Activated CD4-positive, alpha-beta memory T cell treated with anti-CD3 and anti-CD28 coated beads, Interleukin-2, amount 10 ng/mL, durations not matched to agents 7 days and 5 days (primary cell): ENCODE data around the gene MSRB3. TPM values are rescaled to one million over a fixed set of nuclear protein-coding genes. Genes with fewer than 3 reads are reported as not detected.

Source experiments
- CTCF ChIA-PET: fragments of 350-600 bp; sonication (Branson Sonifier 250); formaldehyde crosslinking; loops from one replicate; lab custom pipeline; 2021; ENCODE audit warnings: antibody characterized with exemption, inconsistent platforms; lab: Charles Lee
- POLR2A ChIA-PET: fragments of 350-600 bp; sonication (Branson Sonifier 250); formaldehyde crosslinking; loops from one replicate; lab custom pipeline; 2021; ENCODE audit warnings: antibody characterized with exemption; lab: Charles Lee
- DNase-seq: peaks from one replicate; pipeline ENCODE4 v3.0.0-alpha.2; 2020
- H3K27ac Mint-ChIP-seq: one replicate; pipeline ENCODE4 v1.8.0; 2021; ENCODE audit warnings: mild to moderate bottlenecking, mixed read lengths
- H3K27me3 Mint-ChIP-seq: one replicate; pipeline ENCODE4 v1.8.0; 2021; ENCODE audit warnings: mixed read lengths
- H3K36me3 Mint-ChIP-seq: one replicate; pipeline ENCODE4 v1.8.0; 2021; ENCODE audit warnings: low read depth, mixed read lengths
- H3K4me1 Mint-ChIP-seq: one replicate; pipeline ENCODE4 v1.8.0; 2021; ENCODE audit warnings: mixed read lengths
- H3K4me3 Mint-ChIP-seq: one replicate; pipeline ENCODE4 v1.8.0; 2021; ENCODE audit warnings: mild to moderate bottlenecking, mixed read lengths
- H3K9me3 Mint-ChIP-seq: one replicate; pipeline ENCODE4 v1.8.0; 2021; ENCODE audit warnings: mixed read lengths
- total RNA-seq, 2 experiments: library from RNA; stranded (reverse); gene quantifications; one replicate each; pipeline ENCODE4 v1.2.3, GENCODE V29; 2021

The MSRB3 gene
- total RNA-seq, 2 experiments from 2014 or later: not detected

DNA sequence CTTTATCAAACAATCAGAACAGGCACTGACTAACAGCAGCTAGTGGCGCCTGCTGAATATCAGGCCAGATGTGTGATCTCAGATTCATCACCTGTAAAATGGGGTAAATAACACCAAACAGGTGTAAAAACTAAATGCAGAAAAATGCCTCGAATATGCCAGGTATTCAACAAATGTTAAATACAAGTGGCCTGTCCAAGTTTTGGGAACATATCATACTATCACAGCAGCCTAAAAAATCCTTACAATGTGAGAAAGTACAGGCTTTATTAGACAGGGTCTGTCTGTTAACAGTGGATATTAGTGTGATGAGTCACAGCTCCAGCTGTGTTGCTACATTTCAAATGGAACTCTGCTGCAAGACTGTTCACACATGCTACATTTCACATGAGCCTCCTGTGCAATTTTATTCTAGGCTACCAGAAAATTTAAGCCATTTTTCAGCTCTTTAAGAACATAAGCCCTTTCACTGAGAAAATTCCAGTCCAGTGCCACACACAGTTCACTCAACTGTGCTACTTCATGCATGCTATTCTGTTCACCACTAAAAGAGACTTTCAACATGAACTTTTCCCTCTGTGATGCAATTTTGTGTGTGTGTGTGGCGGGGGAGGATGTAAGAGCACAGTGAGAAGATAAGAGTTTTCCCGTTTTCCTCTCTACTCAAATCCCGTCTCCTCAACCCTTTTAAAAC, 56.7 kb downstream of the MSRB3 start:
- no peaks in the 10 kb centered on the region for H3K4me1 Mint-ChIP-seq
- no peaks in the 10 kb centered on the region for H3K9me3 Mint-ChIP-seq
- ChIA-PET CTCF (interaction anchor here (0.7 kb wide), 1 partner anchor 246 kb away, joined by 3 read pairs; no protein-coding TSS in a partner anchor), POLR2A (no interaction called here)
- H3K27ac Mint-ChIP-seq: no peak overlapping the region
- H3K27me3 Mint-ChIP-seq: peaks cover 7% of the 10 kb centered on the region
- no peak for DNase-seq
- H3K36me3 Mint-ChIP-seq: no peaks in the 10 kb centered on the region
- no peak overlapping the region for H3K4me3 Mint-ChIP-seq

DNA sequence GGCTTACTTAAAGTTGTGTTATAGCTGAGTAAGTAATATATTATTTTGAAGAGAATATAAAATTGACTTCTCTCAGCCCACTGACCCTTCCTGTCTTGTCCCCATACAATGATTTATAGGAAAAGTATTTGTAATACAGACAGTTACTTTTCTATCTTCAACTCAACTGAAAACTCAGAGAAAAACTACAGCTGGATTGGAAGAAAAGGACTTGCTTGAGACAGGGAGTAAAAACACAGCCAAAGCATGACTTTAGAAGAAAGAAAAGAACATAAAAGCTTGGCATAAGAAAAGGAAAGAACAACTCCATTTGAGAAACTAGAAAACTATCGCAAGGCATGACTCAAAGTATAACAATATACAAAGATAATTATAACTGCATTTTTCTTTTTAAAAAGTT, 57.5 kb downstream of the MSRB3 start:
- H3K4me3 Mint-ChIP-seq: no peak overlapping the region
- H3K27ac Mint-ChIP-seq: no peak overlapping the region
- peaks cover 5% of the 10 kb centered on the region for H3K27me3 Mint-ChIP-seq
- no peaks in the 10 kb centered on the region for H3K4me1 Mint-ChIP-seq
- ChIA-PET POLR2A (no interaction called here), CTCF (interaction anchor here (0.7 kb wide), 1 partner anchor 247 kb away, joined by 3 read pairs; no protein-coding TSS in a partner anchor)
- H3K36me3 Mint-ChIP-seq: no peaks in the 10 kb centered on the region
- no peak for DNase-seq
- H3K9me3 Mint-ChIP-seq: no peaks in the 10 kb centered on the region

DNA sequence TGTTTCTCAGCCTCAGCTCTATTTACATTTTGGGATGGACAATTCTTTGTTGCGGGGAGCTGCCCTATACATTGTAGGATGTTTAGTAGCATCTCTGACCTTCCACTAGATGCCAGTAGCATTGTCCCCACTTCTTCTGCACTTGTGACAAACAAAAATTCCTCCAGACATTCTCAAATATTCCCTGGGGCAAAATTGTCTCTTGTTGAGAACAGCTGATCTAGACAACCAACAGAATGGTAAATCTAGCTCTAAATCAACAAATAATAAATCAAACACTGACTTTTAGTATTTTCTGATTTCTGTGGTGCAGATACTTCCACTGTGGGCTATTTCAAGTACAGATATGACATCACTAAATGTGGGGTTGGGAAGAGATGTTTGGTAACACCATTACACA, 60.7 kb downstream of the MSRB3 start:
- Mint-ChIP-seq H3K27me3 (peaks cover 7% of the 10 kb centered on the region), H3K4me1 (no peaks in the 10 kb centered on the region), H3K36me3 (no peaks in the 10 kb centered on the region), H3K4me3 (no peak overlapping the region), H3K27ac (no peak overlapping the region), H3K9me3 (no peaks in the 10 kb centered on the region)
- ChIA-PET POLR2A (no interaction called here), CTCF (no interaction called here)
- no peak for DNase-seq

DNA sequence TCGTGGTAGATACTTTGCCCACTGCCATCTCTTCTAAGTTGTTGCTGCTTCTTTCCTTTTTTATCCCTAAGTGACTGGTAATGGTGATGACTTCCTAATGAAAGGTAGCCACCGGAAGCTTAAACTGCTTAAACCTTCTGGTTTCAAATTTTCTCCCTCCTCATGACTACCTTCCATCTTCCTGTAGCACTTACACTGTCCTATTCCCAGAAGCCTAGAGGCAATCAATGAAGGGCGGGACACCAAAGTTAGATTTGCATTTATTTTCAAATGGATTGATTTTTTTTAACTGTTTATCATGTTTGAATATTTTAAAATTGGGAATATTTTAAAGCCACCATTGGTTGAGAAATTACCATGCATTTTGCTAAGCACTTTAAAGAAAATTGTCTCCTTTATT, 64.7 kb downstream of the MSRB3 start:
- Mint-ChIP-seq H3K36me3 (no peaks in the 10 kb centered on the region), H3K4me1 (no peaks in the 10 kb centered on the region), H3K27me3 (peaks cover 5% of the 10 kb centered on the region), H3K9me3 (no peaks in the 10 kb centered on the region), H3K4me3 (no peak overlapping the region), H3K27ac (no peak overlapping the region)
- ChIA-PET CTCF (no interaction called here), POLR2A (no interaction called here)
- no peak for DNase-seq

DNA sequence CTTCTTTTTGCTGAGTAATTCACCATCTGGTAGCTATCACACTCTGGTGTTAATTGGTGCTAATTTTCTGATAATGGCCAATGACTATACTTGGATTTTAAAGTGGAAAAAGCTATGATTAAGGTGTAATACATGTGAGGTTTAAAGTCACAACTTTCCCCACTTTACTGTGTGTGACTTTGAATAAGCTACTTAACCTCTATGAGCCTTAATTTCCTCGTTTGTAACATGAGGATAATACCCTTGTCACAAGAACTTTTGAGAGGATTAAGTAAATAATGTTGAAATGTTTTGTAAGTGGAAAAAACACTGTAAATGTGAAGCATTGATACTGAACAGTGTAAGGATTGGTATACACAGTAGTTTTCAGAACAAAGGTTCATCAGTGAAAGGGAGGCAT, 65.3 kb downstream of the MSRB3 start:
- DNase-seq: no peak
- Mint-ChIP-seq H3K36me3 (no peaks in the 10 kb centered on the region), H3K27ac (no peak overlapping the region), H3K27me3 (peaks cover 5% of the 10 kb centered on the region), H3K4me1 (no peaks in the 10 kb centered on the region), H3K9me3 (no peaks in the 10 kb centered on the region), H3K4me3 (no peak overlapping the region)
- POLR2A ChIA-PET: no interaction called here
- CTCF ChIA-PET: no interaction called here

DNA sequence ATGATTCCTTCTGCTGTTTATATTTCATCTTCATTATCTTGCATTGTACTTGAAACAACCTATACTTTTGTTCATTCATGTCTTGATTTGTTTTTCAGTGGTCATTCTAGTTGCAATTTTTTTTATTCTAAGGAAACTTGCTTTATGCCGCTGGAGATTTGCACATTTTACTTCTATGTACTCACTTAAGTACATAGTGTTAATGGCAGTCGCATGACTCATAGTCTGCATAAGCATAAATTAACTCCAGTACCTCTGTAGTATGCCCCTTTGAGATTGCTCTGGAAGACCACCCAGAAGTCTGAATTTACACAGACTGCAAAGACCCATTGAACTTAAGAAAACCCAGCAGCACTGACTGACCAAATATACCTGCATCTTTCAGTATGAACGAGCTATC, 77.0 kb downstream of the MSRB3 start:
- H3K36me3 Mint-ChIP-seq: no peaks in the 10 kb centered on the region
- POLR2A ChIA-PET: no interaction called here
- CTCF ChIA-PET: no interaction called here
- H3K4me3 Mint-ChIP-seq: no peak overlapping the region
- H3K27me3 Mint-ChIP-seq: no peaks in the 10 kb centered on the region
- no peak overlapping the region for H3K27ac Mint-ChIP-seq
- H3K9me3 Mint-ChIP-seq: no peaks in the 10 kb centered on the region
- no peaks in the 10 kb centered on the region for H3K4me1 Mint-ChIP-seq
- no peak for DNase-seq

DNA sequence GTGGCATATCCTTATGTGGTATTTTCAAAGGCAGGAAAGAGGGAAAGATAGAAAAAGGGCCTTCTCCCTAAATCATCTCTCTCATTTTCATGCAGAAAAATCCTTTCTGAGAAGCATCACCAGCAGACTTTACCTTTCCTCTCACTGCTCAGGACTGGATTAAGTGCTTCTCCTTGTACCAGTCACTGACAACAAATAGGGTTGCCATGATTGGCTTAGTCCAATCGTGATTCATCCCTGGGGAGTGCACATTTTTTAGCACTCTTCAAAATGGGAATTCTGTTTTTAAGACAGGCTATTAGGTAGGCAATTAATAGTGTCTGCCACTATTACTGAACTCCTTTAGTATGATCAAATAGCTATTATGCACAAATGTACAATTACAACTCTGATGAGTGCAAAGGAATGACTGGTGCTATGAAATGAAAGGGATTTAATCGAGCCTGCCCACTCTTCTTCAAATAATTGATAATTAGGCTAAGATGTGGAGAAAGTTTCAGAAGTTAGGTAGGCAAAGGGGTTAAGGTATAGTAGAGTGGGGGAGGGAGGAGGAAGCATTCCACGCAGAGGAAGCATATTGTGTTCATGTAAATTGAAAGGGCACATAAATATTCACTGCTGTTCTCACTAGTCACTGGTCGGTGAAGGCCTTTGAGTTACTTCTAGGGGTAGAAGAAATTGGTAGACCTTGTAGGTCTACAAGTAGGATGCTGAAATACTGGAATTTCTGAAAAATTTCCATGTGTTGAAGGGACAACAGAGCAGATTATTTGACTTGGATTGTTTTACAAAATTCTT, 84.0 kb downstream of the MSRB3 start:
- Mint-ChIP-seq H3K4me1 (no peaks in the 10 kb centered on the region), H3K27ac (no peak overlapping the region), H3K36me3 (no peaks in the 10 kb centered on the region), H3K4me3 (no peak overlapping the region), H3K9me3 (no peaks in the 10 kb centered on the region), H3K27me3 (no peaks in the 10 kb centered on the region)
- DNase-seq: no peak
- CTCF ChIA-PET: no interaction called here
- POLR2A ChIA-PET: no interaction called here

DNA sequence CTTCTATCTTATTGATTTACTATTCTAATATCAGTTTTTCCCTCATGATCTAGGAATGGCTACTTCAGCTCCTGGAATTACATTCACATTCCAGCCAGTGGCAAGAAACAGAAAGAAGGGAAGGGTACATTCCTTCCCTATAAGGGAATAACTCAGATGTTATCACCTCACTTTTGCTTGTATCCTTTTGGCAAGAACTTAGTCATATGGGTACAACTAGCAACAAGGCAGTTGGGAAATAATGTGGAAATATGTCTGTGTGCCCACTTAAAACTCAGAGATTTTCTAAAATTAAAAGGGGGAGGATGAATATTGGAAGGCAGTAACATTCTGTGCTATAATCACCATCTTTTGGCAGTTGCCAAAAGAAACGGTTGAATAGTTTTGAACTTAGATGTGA, 85.6 kb downstream of the MSRB3 start:
- H3K4me1 Mint-ChIP-seq: no peaks in the 10 kb centered on the region
- no peaks in the 10 kb centered on the region for H3K9me3 Mint-ChIP-seq
- DNase-seq: no peak
- no peak overlapping the region for H3K4me3 Mint-ChIP-seq
- H3K27me3 Mint-ChIP-seq: no peaks in the 10 kb centered on the region
- POLR2A ChIA-PET: no interaction called here
- H3K27ac Mint-ChIP-seq: no peak overlapping the region
- no peaks in the 10 kb centered on the region for H3K36me3 Mint-ChIP-seq
- CTCF ChIA-PET: no interaction called here

DNA sequence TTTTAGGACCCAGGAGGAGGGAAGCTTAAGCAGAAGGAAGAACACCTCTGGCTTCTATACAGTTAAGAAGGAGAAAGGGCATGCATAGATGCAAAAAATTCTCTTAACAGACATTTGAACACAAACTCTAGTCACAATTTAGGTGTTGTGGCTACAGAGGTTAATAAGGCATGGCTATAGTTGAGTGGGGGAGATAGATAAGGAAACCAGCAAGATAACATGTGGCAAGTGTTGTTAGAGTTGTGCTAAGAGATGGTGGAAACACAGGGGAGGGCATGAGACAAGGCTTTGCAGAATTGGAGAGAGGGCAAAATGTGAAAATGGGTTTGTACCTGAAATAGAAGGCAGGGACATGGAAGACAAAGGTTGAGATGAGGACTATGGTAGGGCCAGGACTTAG, 88.9 kb downstream of the MSRB3 start:
- Mint-ChIP-seq H3K4me1 (no peaks in the 10 kb centered on the region), H3K27me3 (no peaks in the 10 kb centered on the region), H3K36me3 (no peaks in the 10 kb centered on the region), H3K9me3 (no peaks in the 10 kb centered on the region), H3K4me3 (no peak overlapping the region), H3K27ac (no peak overlapping the region)
- DNase-seq: no peak
- ChIA-PET POLR2A (no interaction called here), CTCF (no interaction called here)

DNA sequence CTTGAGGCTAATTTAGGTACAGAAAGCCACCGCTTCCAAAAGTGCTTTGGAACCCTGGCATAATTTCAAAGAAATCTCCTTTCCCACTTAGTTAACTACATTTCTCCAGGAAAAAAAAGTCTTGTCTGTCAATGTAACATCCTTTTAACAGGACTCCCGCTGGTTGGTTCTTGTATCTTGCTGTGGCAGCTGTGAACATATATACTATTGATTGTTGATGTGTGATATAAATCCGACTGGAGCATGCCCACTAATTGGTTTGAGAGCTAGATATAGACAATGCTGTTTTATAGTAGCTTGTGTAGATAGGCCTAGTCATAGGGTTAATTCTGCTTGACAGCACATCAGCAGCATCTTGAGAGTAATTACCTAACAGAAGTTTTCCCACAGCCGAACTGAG, 89.6 kb downstream of the MSRB3 start:
- H3K9me3 Mint-ChIP-seq: no peaks in the 10 kb centered on the region
- POLR2A ChIA-PET: no interaction called here
- H3K36me3 Mint-ChIP-seq: no peaks in the 10 kb centered on the region
- H3K27me3 Mint-ChIP-seq: no peaks in the 10 kb centered on the region
- H3K4me3 Mint-ChIP-seq: no peak overlapping the region
- H3K27ac Mint-ChIP-seq: no peak overlapping the region
- H3K4me1 Mint-ChIP-seq: no peaks in the 10 kb centered on the region
- CTCF ChIA-PET: no interaction called here
- no peak for DNase-seq

DNA sequence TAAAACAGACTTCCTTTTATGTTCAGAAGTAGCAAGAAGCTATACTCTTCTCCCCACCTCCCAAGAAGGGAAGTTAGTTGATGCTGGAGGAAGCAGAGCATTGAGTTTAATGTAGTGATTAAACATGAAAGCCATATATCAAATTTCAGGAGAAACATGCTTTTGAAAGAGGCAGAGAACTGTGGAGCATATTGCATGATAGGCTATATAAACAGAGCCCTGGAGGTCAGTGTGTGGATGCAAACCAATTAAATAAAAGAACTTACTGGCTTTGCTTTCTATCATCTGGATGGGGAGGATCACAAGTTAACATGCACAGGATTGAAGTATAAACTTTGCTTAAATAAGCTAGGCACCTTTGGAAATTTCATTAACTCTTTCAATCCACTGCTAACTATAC, 94.1 kb downstream of the MSRB3 start:
- Mint-ChIP-seq H3K36me3 (no peaks in the 10 kb centered on the region), H3K4me3 (no peak overlapping the region), H3K9me3 (no peaks in the 10 kb centered on the region), H3K27me3 (no peaks in the 10 kb centered on the region), H3K27ac (no peak overlapping the region), H3K4me1 (no peaks in the 10 kb centered on the region)
- POLR2A ChIA-PET: no interaction called here
- CTCF ChIA-PET: no interaction called here
- DNase-seq: no peak

DNA sequence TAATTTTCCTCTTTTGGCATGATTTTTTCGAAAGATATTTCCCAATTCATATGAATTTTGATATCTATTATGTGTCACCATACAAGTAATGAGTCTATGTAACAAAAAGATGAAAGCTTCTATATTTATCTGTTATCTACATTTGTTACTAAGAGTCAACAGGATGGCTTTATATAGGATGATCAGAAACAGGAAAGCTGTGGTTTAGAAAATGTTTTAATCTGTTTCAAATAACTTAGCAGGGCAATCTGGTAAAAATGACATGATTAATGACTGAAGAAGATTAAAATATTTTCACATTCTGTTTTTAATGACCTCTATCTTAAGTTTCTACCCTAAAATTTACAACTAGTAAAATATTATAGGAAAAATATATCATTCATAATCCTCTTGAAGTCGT, 105.8 kb downstream of the MSRB3 start:
- ChIA-PET POLR2A (no interaction called here), CTCF (no interaction called here)
- no peaks in the 10 kb centered on the region for H3K36me3 Mint-ChIP-seq
- no peak overlapping the region for H3K27ac Mint-ChIP-seq
- H3K4me1 Mint-ChIP-seq: no peaks in the 10 kb centered on the region
- H3K4me3 Mint-ChIP-seq: no peak overlapping the region
- no peaks in the 10 kb centered on the region for H3K27me3 Mint-ChIP-seq
- no peak for DNase-seq
- H3K9me3 Mint-ChIP-seq: no peaks in the 10 kb centered on the region

DNA sequence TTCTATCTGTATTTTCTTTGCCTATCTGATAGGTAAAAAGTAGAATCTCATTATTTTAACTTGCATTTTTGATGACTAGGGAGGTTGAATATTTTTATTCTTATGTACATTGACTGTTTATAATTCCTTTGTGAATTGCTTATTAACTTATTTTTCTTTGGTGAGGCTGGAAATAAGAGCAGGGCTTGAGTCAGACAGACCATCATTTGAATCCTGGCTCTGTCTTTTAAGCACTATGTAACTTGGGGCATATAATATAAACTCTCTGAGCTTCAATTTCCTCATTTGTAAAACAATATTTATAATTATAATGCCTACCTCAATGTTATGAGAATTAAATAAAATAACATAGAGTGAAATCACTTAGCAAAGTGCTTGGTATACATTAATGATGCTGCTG, 108.9 kb downstream of the MSRB3 start:
- DNase-seq: no peak
- no peaks in the 10 kb centered on the region for H3K36me3 Mint-ChIP-seq
- H3K4me3 Mint-ChIP-seq: no peak overlapping the region
- CTCF ChIA-PET: no interaction called here
- H3K27me3 Mint-ChIP-seq: no peaks in the 10 kb centered on the region
- H3K9me3 Mint-ChIP-seq: no peaks in the 10 kb centered on the region
- no peaks in the 10 kb centered on the region for H3K4me1 Mint-ChIP-seq
- H3K27ac Mint-ChIP-seq: no peak overlapping the region
- POLR2A ChIA-PET: no interaction called here

DNA sequence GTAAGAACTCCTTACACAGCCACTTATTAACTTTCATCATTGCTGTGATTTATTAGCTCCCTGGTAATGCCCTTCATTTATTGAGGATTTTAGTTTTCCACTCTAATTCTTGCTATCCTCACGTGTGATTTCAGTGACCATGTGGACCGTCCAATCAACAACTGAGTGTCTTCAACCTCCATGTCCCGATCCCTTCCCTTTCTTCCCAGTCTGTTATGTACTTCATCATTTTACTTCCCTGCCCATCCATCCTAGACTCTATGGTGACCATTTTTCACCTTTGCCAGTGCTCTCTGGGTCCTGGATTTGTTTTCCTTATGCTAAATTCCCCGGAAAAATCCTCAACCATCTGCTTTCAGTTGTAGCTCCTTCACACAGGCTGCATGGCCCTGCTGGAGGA, 111.0 kb downstream of the MSRB3 start:
- POLR2A ChIA-PET: no interaction called here
- Mint-ChIP-seq H3K4me3 (no peak overlapping the region), H3K27me3 (no peaks in the 10 kb centered on the region), H3K4me1 (no peaks in the 10 kb centered on the region), H3K36me3 (no peaks in the 10 kb centered on the region), H3K9me3 (peaks cover 2% of the 10 kb centered on the region), H3K27ac (no peak overlapping the region)
- CTCF ChIA-PET: no interaction called here
- DNase-seq: no peak
